ENCODE results near the gene TNIP2.

GRCh38 chr4:2742081-2742822 lies 13.9 kb downstream of the TNIP2 start:
- TF ChIP-seq CTCF (IDR thresholded peaks at IDR 0.05; ENCODE audit: poor library complexity) (no peak), EZH2phosphoT487 (IDR thresholded peaks at IDR 0.05; ENCODE audit: low read depth, severe bottlenecking, unreplicated experiment) (no peak), EZH2 (IDR thresholded peaks at IDR 0.05; ENCODE audit: borderline replicate concordance) (no peak)

All from hepatocyte (in vitro differentiated cells).